Breast epithelium (tissue), 3 donors: Measurements from ENCODE around the gene EFNA1.

Source experiments
- CTCF ChIP-seq, 3 donors: fragments of 450-650 bp; IDR thresholded peaks; one replicate each; pipeline ENCODE4 v1.5.1; 2016 to 2017; ENCODE audit warnings: antibody characterized with exemption in 3 of 3, mild to moderate bottlenecking in 3 of 3, moderate library complexity in 3 of 3
- POLR2A ChIP-seq: fragments of 450-650 bp; IDR thresholded peaks from one replicate; pipeline ENCODE4 v1.6.1; 2016; ENCODE audit warnings: antibody characterized with exemption, mild to moderate bottlenecking, moderate library complexity

GRCh38 chr1:155168456-155169210, 41.0 kb downstream of the EFNA1 start:
- no peak for TF ChIP-seq CTCF (IDR thresholded peaks at IDR 0.05)
- TF ChIP-seq POLR2A, result no peak
